ENCODE measurements around the gene TBCD. TPM values are rescaled to one million over a fixed set of nuclear protein-coding genes. Genes with fewer than 3 reads are reported as not detected.

The TBCD gene
- total and polyA plus RNA-seq, 2 donors (not counting 1 experiment from before 2014, with no cell fraction given): 22.1 to 36.7 TPM

- Histone ChIP-seq H3K36me3 (ENCODE audit: control insufficient read depth, insufficient read depth, low read length) (peaks cover 5% of the 10 kb centered on the region), H3K79me2 (ENCODE audit: control insufficient read depth, insufficient read depth, low read length) (no peaks in the 10 kb centered on the region), H3K4me3 (replicated peaks in 1 of 4; ENCODE audit: control extremely low read depth in 1 of 4, insufficient read depth in 1 of 4, low read depth in 3 of 4, low read length in 4 of 4) (no peak overlapping the region), H3K4me2 (ENCODE audit: extremely low read depth, insufficient read depth, low read length) (no peak overlapping the region), H2AFZ (ENCODE audit: low read length) (no peak overlapping the region), H3K27ac (ENCODE audit: insufficient read depth, low read length) (no peak overlapping the region), H4K20me1 (ENCODE audit: control insufficient read depth, extremely low read depth, insufficient read depth, low read length) (no peaks in the 10 kb centered on the region), H3K9ac (ENCODE audit: insufficient read depth, low read length) (no peak overlapping the region), H3K27me3 (ENCODE audit: control insufficient read depth, insufficient read depth, low read length) (no peaks in the 10 kb centered on the region), H3K9me3 (ENCODE audit: control insufficient read depth, insufficient read depth, low read depth, low read length) (no peaks in the 10 kb centered on the region), H3K4me1 (ENCODE audit: control insufficient read depth, extremely low read depth, insufficient read depth, low read length) (no peaks in the 10 kb centered on the region)
- no peak for TF ChIP-seq EZH2 (IDR thresholded peaks at IDR 0.05; ENCODE audit: low read length, missing control alignments)
- TF ChIP-seq, protein P1, sequence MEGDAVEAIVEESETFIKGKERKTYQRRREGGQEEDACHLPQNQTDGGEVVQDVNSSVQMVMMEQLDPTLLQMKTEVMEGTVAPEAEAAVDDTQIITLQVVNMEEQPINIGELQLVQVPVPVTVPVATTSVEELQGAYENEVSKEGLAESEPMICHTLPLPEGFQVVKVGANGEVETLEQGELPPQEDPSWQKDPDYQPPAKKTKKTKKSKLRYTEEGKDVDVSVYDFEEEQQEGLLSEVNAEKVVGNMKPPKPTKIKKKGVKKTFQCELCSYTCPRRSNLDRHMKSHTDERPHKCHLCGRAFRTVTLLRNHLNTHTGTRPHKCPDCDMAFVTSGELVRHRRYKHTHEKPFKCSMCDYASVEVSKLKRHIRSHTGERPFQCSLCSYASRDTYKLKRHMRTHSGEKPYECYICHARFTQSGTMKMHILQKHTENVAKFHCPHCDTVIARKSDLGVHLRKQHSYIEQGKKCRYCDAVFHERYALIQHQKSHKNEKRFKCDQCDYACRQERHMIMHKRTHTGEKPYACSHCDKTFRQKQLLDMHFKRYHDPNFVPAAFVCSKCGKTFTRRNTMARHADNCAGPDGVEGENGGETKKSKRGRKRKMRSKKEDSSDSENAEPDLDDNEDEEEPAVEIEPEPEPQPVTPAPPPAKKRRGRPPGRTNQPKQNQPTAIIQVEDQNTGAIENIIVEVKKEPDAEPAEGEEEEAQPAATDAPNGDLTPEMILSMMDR (conservative IDR thresholded peaks at IDR 0.05 in 1 of 2, IDR thresholded peaks at IDR 0.05 in 1 of 2; ENCODE audit: low read depth in 1 of 2, low read length in 2 of 2): no peak
- no peak for DNase-seq (ENCODE audit: low read depth in 2 of 2)
These were observed 25.4 kb upstream of the TBCD start for GRCh38 chr17:82726427-82726826.

DNA sequence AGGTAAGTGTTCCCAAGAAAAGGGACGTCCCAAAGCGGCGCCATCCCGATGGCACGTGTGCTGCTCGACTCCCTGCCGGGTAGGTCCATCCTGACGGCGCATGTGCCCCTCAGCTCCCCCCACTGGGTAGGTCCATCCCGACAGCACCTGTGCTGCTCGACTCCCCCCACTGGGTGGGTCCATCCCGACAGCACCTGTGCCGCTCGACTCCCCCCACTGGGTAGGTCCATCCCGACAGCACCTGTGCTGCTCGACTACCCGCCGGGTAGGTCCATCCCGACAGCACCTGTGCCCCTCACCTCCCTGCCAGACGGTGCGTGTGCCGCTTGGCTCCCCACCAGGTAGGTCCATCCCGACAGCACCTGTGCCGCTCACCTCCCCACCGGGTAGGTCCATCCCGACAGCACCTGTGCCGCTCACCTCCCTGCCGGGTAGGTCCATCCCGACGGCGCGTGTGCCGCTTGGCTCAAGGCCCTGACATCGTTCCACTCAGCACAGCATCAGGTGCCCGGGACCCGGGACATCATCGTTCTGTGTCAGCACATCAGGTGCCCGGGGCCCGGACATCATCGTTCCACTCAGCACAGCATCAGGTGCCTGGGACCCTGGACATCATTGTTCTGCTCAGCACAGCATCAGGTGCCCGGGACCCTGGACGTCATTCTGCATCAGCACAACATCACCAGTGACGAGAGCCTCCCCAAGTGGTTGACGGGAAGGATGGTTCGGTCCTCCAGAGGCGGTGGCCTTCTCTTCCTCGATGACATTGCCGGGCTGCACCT lies 22.2 kb upstream of the TBCD start:
- peaks cover 2% of the 10 kb centered on the region for H3K36me3 ChIP-seq (ENCODE audit: control insufficient read depth, insufficient read depth, low read length)
- no peaks in the 10 kb centered on the region for H4K20me1 ChIP-seq (ENCODE audit: control insufficient read depth, extremely low read depth, insufficient read depth, low read length)
- no peak overlapping the region for H3K4me2 ChIP-seq (ENCODE audit: extremely low read depth, insufficient read depth, low read length)
- H2AFZ ChIP-seq (ENCODE audit: low read length): no peak overlapping the region
- no peak for TF ChIP-seq EZH2 (IDR thresholded peaks at IDR 0.05; ENCODE audit: low read length, missing control alignments)
- TF ChIP-seq, protein P1 (conservative IDR thresholded peaks at IDR 0.05 in 1 of 2, IDR thresholded peaks at IDR 0.05 in 1 of 2; ENCODE audit: low read depth in 1 of 2, low read length in 2 of 2): no peak
- no peaks in the 10 kb centered on the region for H3K79me2 ChIP-seq (ENCODE audit: control insufficient read depth, insufficient read depth, low read length)
- no peak for DNase-seq (ENCODE audit: low read depth in 2 of 2)
- H3K9ac ChIP-seq (ENCODE audit: insufficient read depth, low read length): no peak overlapping the region
- H3K27me3 ChIP-seq (ENCODE audit: control insufficient read depth, insufficient read depth, low read length): no peaks in the 10 kb centered on the region
- peaks cover 2% of the 10 kb centered on the region for H3K9me3 ChIP-seq (ENCODE audit: control insufficient read depth, insufficient read depth, low read depth, low read length)
- H3K4me3 ChIP-seq (replicated peaks in 1 of 4; ENCODE audit: control extremely low read depth in 1 of 4, insufficient read depth in 1 of 4, low read depth in 3 of 4, low read length in 4 of 4): no peak overlapping the region
- no peaks in the 10 kb centered on the region for H3K4me1 ChIP-seq (ENCODE audit: control insufficient read depth, extremely low read depth, insufficient read depth, low read length)
- H3K27ac ChIP-seq (ENCODE audit: insufficient read depth, low read length): no peak overlapping the region

GRCh38 chr17:82732118-82732743 lies 19.6 kb upstream of the TBCD start:
- no peak for DNase-seq (ENCODE audit: low read depth in 2 of 2)

More at GRCh38 chr17:82732118-82732743, 19.6 kb upstream of the TBCD start:
- peaks cover under 1% of the 10 kb centered on the region for H3K36me3 ChIP-seq (ENCODE audit: control insufficient read depth, insufficient read depth, low read length)
- H3K9ac ChIP-seq (ENCODE audit: insufficient read depth, low read length): no peak overlapping the region
- no peaks in the 10 kb centered on the region for H3K27me3 ChIP-seq (ENCODE audit: control insufficient read depth, insufficient read depth, low read length)
- H3K79me2 ChIP-seq (ENCODE audit: control insufficient read depth, insufficient read depth, low read length): no peaks in the 10 kb centered on the region
- H3K4me1 ChIP-seq (ENCODE audit: control insufficient read depth, extremely low read depth, insufficient read depth, low read length): no peaks in the 10 kb centered on the region
- H3K4me2 ChIP-seq (ENCODE audit: extremely low read depth, insufficient read depth, low read length): no peak overlapping the region
- H3K9me3 ChIP-seq (ENCODE audit: control insufficient read depth, insufficient read depth, low read depth, low read length): peaks cover 2% of the 10 kb centered on the region
- H2AFZ ChIP-seq (ENCODE audit: low read length): no peak overlapping the region
- H4K20me1 ChIP-seq (ENCODE audit: control insufficient read depth, extremely low read depth, insufficient read depth, low read length): no peaks in the 10 kb centered on the region
- TF ChIP-seq, protein P1 (conservative IDR thresholded peaks at IDR 0.05 in 1 of 2, IDR thresholded peaks at IDR 0.05 in 1 of 2; ENCODE audit: low read depth in 1 of 2, low read length in 2 of 2): no peak
- TF ChIP-seq EZH2 (IDR thresholded peaks at IDR 0.05; ENCODE audit: low read length, missing control alignments): no peak
- H3K4me3 ChIP-seq (replicated peaks in 1 of 4; ENCODE audit: control extremely low read depth in 1 of 4, insufficient read depth in 1 of 4, low read depth in 3 of 4, low read length in 4 of 4): no peak overlapping the region
- no peak overlapping the region for H3K27ac ChIP-seq (ENCODE audit: insufficient read depth, low read length)

Measured in fibroblast of lung (primary cell).